Loucy (cell line): Measurements from ENCODE around the gene BBX.

ENCODE experiments used
- H2AFZ ChIP-seq: fragments of 200-600 bp; sonication (generic); 2 replicates; pipeline ENCODE4 v1.6.0; 2016; ENCODE audit warnings: antibody characterized with exemption, mild to moderate bottlenecking, low read length, moderate library complexity
- H3F3A ChIP-seq: fragments of 200-600 bp; 2 replicates; pipeline ENCODE4 v1.6.0; 2016; ENCODE audit warnings: antibody characterized with exemption, low read depth, mild to moderate bottlenecking
- H3K27me3 ChIP-seq: fragments of 200-600 bp; sonication (generic); 2 replicates; pipeline ENCODE4 v1.6.1; 2014; ENCODE audit warnings: low read length, mild to moderate bottlenecking; ENCODE audit not compliant: insufficient read depth, poor library complexity, severe bottlenecking
- H3K36me3 ChIP-seq: fragments of 200-600 bp; sonication (generic); 2 replicates; pipeline ENCODE4 v1.6.1; 2016; ENCODE audit warnings: low read length; ENCODE audit not compliant: insufficient read depth
- H3K4me1 ChIP-seq: fragments of 200-600 bp; sonication (generic); 2 replicates; pipeline ENCODE4 v1.5.1; 2014; ENCODE audit warnings: low read length, mild to moderate bottlenecking; ENCODE audit not compliant: insufficient read depth, poor library complexity, severe bottlenecking
- H3K4me2 ChIP-seq: fragments of 200-600 bp; sonication (generic); 2 replicates; pipeline ENCODE4 v1.6.0; 2014; ENCODE audit warnings: antibody characterized with exemption, low read length, low read depth, mild to moderate bottlenecking; ENCODE audit not compliant: poor library complexity, severe bottlenecking
- H3K4me3 ChIP-seq: fragments of 200-600 bp; sonication (generic); 2 replicates; pipeline ENCODE4 v1.5.1; 2014; ENCODE audit warnings: low read length, mild to moderate bottlenecking, mixed read lengths; ENCODE audit not compliant: poor library complexity, severe bottlenecking
- H3K79me2 ChIP-seq: fragments of 200-600 bp; sonication (generic); 2 replicates; pipeline ENCODE4 v1.6.1; 2014; ENCODE audit warnings: low read length; ENCODE audit not compliant: insufficient read depth
- H3K9ac ChIP-seq: fragments of 200-600 bp; sonication (generic); 2 replicates; pipeline ENCODE4 v1.6.0; 2014; ENCODE audit warnings: mild to moderate bottlenecking, low read depth, low read length, moderate library complexity; ENCODE audit not compliant: poor library complexity, severe bottlenecking
- H3K9me2 ChIP-seq: fragments of 200-600 bp; sonication (generic); replicated peaks from 2 replicates; pipeline ENCODE4 v1.6.1; 2016; ENCODE audit warnings: low read depth, low read length, mixed read lengths
- H3K9me3 ChIP-seq: fragments of 200-600 bp; sonication (generic); 2 replicates; pipeline ENCODE4 v1.6.1; 2014; ENCODE audit warnings: mild to moderate bottlenecking, antibody characterized with exemption, low read length, low read depth; ENCODE audit not compliant: insufficient read depth
- H4K20me1 ChIP-seq: fragments of 200-600 bp; sonication (generic); 2 replicates; pipeline ENCODE4 v1.6.0; 2014; ENCODE audit warnings: antibody characterized with exemption, low read length, mild to moderate bottlenecking; ENCODE audit not compliant: insufficient read depth, poor library complexity, severe bottlenecking
- EZH2phosphoT487 ChIP-seq: fragments of 200-600 bp; IDR thresholded peaks from 2 replicates; pipeline ENCODE4 v1.6.1; 2018; ENCODE audit warnings: antibody characterized with exemption, mild to moderate bottlenecking, moderate library complexity, borderline replicate concordance
- TF ChIP-seq, protein P1 (sequence below): fragments of 200-600 bp; sonication (generic); conservative IDR thresholded peaks from 2 replicates; pipeline ENCODE4 v1.5.1; 2014; ENCODE audit warnings: mild to moderate bottlenecking, antibody characterized with exemption, low read length

BBX gene

DNA sequence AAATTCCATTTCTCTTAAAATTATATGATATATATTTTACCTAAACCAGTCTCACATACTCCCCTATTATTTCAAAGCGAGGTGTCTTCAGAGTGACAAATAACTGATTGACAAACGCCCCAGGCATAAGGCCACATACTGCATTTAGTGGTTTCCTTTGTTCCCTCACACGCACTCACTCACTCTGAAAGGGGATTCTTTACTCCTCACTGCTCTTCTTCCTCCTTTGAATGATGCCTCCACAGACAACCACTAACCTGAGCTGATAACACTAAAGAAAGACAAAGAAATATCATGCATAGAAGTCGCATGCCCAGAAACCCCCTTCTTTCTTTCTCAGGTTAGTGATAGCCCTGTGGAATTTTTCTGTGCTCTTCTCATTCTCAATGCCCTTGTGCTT lies 24.1 kb upstream of the BBX start:
- TF ChIP-seq, protein P1, sequence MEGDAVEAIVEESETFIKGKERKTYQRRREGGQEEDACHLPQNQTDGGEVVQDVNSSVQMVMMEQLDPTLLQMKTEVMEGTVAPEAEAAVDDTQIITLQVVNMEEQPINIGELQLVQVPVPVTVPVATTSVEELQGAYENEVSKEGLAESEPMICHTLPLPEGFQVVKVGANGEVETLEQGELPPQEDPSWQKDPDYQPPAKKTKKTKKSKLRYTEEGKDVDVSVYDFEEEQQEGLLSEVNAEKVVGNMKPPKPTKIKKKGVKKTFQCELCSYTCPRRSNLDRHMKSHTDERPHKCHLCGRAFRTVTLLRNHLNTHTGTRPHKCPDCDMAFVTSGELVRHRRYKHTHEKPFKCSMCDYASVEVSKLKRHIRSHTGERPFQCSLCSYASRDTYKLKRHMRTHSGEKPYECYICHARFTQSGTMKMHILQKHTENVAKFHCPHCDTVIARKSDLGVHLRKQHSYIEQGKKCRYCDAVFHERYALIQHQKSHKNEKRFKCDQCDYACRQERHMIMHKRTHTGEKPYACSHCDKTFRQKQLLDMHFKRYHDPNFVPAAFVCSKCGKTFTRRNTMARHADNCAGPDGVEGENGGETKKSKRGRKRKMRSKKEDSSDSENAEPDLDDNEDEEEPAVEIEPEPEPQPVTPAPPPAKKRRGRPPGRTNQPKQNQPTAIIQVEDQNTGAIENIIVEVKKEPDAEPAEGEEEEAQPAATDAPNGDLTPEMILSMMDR = no peak
- TF ChIP-seq EZH2phosphoT487 = no peak
- H3K36me3 ChIP-seq = no peaks in the 10 kb centered on the region
- no peak overlapping the region for H3K4me3 ChIP-seq
- H3K79me2 ChIP-seq = no peaks in the 10 kb centered on the region
- H3K9me3 ChIP-seq = no peaks in the 10 kb centered on the region
- H4K20me1 ChIP-seq = no peaks in the 10 kb centered on the region
- no peak overlapping the region for H3K9ac ChIP-seq
- peaks cover 16% of the 10 kb centered on the region for H3K4me1 ChIP-seq
- H3K9me2 ChIP-seq = no peaks in the 10 kb centered on the region
- no peak overlapping the region for H3K4me2 ChIP-seq
- H3K27me3 ChIP-seq = no peaks in the 10 kb centered on the region
- H2AFZ ChIP-seq = peak overlapping the region; percentile 47; the same call in 1 of the 2 replicates
- H3F3A ChIP-seq = no peaks in the 10 kb centered on the region

DNA sequence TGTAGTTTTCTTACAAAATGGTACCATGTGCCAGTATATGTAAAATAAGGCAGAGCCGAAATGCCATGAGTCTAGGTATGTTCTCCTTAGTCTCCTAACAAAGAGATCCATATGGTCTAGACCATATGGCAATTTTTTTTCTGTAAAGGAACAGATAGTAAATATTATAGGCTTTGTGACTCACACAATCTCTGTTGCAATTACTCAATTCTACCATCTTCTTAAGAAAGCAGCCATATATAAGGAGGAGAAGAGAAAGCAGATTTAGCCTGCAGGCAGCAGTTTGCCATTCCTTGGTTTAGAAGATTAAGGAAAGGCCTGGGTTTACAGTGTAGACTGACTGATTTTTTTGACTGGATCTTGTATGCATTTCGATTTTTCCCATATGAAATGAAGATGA lies 16.3 kb upstream of the BBX start:
- Histone ChIP-seq H3F3A (no peaks in the 10 kb centered on the region), H3K9me3 (no peaks in the 10 kb centered on the region), H3K4me3 (no peak overlapping the region), H3K4me2 (no peak overlapping the region), H3K9ac (no peak overlapping the region), H3K4me1 (no peaks in the 10 kb centered on the region), H2AFZ (no peak overlapping the region), H4K20me1 (no peaks in the 10 kb centered on the region), H3K9me2 (no peaks in the 10 kb centered on the region), H3K27me3 (no peaks in the 10 kb centered on the region), H3K79me2 (no peaks in the 10 kb centered on the region), H3K36me3 (no peaks in the 10 kb centered on the region)
- TF ChIP-seq, protein P1 = no peak
- no peak for TF ChIP-seq EZH2phosphoT487

DNA sequence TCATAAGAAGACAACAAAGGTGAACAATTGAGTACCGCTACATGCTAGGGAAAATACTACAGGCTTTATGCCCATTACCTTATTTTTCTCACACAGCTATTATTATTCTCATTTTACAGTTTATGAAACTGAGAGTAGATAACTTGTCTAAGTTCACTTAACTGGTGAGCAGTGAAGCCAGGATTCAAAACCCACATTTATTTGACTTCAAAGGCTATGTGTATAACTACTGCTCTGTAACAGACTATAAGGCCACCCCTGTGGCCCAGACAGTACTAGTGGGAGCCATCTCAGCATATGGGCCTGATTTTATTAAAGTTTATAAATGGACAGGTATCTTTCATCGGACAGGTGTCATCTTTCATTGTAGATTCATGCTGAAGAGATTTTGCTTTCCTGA lies 14.4 kb upstream of the BBX start:
- H3K9me2 ChIP-seq = no peaks in the 10 kb centered on the region
- H3K4me3 ChIP-seq = no peak overlapping the region
- H4K20me1 ChIP-seq = no peaks in the 10 kb centered on the region
- no peak for TF ChIP-seq EZH2phosphoT487
- TF ChIP-seq, protein P1 = no peak
- no peaks in the 10 kb centered on the region for H3K27me3 ChIP-seq
- H3F3A ChIP-seq = no peaks in the 10 kb centered on the region
- H3K4me1 ChIP-seq = no peaks in the 10 kb centered on the region
- no peaks in the 10 kb centered on the region for H3K9me3 ChIP-seq
- no peak overlapping the region for H2AFZ ChIP-seq
- no peaks in the 10 kb centered on the region for H3K36me3 ChIP-seq
- no peaks in the 10 kb centered on the region for H3K79me2 ChIP-seq
- H3K4me2 ChIP-seq = no peak overlapping the region
- H3K9ac ChIP-seq = no peak overlapping the region
